HG03565 (cell line): ENCODE measurements around the gene TEX19.
"Not testable (repeated sequence)": the region's sequence is repeated elsewhere in the genome, so short reads cannot be mapped to it uniquely, and the experiment has no call there.

Source experiments
- ATAC-seq: cut with Tn5 transposase; IDR thresholded peaks from one replicate; pipeline ENCODE4 v1.9.1; 2021; ENCODE audit warnings: mild to moderate bottlenecking, moderate library complexity; ENCODE audit not compliant: unreplicated experiment

TEX19 gene

GRCh38 chr17:82353484-82353883, 5.6 kb upstream of the TEX19 start:
- no peak for ATAC-seq

- no peak for ATAC-seq
Measured at GRCh38 chr17:82354804-82355308, 4.2 kb upstream of the TEX19 start.

DNA sequence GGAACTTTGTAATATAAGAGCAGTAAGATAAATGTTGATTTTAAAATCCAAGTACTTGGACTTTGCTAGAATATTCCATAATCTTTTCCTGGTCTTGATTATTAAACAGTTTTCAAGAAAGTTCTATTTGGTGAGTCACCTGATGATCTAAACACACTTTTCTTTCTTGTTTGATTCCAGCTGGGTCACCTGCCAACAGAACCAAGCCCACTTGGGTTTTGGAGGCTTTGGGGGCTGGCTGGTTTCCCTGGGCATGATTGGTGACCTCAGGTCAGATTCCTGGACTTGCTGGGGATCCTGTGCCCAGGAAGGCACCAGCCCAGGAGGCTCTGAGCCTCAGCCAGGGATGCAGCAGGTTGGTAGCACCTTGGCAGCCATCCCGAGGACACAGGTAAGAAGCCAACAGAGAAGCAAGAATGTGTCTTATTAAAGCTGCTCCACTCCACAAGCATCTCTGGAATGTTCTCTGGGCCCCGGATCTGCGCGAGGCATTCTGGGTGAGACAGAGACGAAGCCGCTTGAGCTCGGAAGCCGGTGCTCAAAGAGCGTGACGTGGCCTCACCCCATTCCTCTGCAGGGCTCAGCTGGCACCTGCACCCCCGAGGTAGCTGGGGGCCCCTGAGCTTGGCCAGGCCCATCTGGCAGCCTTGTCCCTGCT, 3.1 kb upstream of the TEX19 start:
- ATAC-seq: no peak

DNA sequence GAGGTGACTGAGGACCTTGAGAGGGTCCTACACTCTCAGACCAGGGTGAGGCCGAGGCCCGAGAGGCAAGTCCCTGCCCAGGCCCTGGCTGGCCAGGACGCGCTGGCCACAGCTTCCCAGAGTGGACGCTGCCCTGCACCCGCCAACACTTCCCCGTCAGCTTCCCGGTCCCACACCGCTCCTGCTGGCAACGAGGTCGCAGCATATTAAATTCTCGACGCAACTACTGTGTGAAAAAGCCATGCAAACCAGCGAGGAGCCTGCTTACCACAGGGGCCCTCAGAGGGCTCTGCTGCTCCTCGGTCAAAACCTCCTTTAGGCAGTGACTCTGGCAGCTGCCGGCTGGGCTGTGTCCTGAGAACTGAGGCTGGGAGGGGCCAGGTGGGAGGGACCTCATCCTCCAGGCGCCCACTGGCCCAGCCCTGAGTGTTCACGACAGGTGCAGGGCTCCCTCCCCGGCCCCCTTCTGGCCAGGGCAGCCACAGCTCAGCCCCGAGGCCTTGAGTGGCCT, 2.1 kb upstream of the TEX19 start:
- no peak for ATAC-seq

DNA sequence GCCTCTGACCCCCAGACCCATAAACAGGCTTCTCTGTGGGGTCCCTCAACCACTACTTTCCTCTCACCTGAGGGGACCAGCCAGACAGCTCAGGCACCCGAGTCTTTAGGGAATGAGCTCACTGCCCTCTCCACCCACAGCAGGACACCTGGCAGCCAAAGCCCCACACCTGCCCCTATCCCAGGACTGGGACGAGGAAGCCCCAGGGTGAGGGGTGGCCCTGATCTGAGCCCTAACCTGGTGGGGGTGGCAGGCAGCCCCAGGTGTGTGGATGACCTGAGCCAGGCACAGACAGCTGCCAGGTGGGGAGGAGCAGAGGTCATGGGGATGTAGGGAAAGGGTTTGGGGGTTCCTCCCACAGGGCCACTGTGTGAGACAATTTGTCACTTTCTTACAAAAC, 1.7 kb upstream of the TEX19 start:
- no peak for ATAC-seq

DNA sequence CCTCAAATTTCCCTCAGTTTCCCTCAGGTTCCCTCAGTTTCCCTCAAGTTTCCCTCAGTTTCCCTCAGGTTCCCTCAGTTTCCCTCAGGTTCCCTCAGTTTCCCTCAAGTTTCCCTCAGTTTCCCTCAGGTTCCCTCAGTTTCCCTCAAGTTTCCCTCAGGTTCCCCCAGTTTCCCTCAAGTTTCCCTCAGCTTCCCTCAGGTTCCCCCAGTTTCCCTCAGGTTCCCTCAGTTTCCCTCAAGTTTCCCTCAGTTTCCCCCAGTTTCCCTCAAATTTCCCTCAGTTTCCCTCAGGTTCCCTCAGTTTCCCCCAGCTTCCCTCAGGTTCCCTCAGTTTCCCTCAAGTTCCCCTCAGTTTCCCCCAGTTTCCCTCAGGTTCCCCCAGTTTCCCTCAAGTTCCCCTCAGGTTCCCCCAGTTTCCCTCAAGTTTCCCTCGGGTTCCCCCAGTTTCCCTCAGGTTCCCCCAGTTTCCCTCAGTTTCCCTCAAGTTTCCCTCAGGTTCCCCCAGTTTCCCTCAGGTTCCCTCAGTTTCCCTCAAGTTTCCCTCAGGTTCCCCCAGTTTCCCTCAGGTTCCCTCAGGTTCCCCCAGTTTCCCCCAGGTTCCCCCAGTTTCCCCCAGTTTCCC, 516 bp downstream of the TEX19 start:
- ATAC-seq: not testable (repeated sequence)

GRCh38 chr17:82361885-82362633, 3.0 kb downstream of the TEX19 start:
- no peak for ATAC-seq

GRCh38 chr17:82365606-82366295, 6.7 kb downstream of the TEX19 start:
- ATAC-seq: no peak

- no peak for ATAC-seq
Measured at GRCh38 chr17:82366749-82367148, 7.7 kb downstream of the TEX19 start.

DNA sequence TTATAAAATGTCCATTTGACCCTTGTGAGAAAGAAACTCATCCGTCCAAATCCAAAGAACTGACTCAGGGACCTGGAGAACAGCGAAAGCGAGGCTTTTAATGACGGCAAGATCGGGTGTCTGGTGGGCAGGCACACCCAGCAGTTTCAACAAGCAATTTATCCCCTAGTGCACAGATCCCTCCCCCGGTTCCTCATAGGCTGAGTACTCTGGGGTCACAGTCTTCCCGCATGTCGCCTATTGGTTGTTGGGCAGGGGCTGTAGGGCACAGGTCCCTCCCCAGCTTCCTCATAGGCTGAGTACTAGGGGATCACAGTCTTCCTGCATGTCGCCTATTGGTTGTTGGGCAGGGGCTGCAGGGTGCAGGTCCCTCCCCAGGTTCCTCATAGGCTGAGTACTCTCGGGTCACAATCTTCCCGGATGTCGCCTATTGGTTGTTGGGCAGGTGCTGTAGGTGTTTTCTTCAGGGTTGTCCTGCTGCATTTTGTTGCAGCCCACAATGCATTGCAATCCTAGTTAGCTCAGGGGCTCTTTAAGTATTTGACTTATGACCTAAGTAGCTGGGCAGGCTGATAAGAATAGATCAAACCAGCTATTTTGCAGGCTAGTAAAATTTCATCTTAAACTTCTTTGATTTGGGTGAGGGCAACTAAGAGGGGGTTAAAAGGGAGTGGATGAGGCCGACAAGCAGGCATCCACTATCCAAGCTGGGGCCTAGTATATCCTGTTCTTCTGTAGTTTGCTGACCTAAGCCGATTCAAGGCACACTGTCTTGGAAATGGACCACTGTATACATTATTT, 8.9 kb downstream of the TEX19 start:
- ATAC-seq: no peak

GRCh38 chr17:82369211-82369610, 10.2 kb downstream of the TEX19 start:
- ATAC-seq: no peak

DNA sequence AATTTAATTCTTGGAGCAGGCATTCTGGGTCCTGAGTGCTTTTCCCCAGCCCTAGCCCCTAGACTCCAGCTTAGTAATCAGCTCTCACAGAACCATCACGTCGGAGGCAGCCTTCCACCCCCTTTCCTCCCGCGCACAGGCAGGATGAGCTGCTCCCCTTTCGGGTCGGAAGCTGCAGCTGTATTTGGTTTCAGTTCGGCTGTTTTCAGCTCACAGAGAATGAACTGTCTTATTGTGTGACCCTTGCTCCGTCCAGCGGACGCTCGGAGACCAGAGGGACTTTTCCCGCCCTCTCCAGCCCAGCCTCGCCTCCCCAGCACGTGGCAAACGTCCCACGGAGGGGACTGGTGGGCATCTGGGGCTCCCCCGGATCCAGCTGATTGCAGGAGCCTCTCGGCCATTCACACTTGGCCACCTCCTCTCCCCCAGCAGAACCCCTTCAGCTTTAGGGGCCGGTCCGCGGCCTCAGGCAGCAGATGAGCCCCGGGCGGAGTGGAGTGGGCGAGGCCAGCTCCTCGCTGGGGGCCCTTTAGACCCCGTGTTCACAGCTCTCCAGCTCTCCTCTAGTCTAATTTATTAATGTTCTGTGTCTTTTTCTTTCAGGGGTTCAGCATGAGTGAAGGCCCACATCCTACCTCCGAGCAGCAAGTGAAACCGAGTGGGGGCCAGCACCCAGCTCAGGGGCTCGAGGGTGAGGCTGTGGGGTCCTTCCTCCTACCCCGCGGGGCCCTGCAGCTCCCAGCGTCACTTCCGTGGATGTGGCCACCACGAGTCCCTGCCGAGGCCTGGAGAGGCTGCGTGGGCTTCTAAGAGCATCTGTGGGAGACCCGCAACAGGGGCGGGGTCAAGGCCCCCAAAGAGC, 11.7 kb downstream of the TEX19 start:
- ATAC-seq: no peak

DNA sequence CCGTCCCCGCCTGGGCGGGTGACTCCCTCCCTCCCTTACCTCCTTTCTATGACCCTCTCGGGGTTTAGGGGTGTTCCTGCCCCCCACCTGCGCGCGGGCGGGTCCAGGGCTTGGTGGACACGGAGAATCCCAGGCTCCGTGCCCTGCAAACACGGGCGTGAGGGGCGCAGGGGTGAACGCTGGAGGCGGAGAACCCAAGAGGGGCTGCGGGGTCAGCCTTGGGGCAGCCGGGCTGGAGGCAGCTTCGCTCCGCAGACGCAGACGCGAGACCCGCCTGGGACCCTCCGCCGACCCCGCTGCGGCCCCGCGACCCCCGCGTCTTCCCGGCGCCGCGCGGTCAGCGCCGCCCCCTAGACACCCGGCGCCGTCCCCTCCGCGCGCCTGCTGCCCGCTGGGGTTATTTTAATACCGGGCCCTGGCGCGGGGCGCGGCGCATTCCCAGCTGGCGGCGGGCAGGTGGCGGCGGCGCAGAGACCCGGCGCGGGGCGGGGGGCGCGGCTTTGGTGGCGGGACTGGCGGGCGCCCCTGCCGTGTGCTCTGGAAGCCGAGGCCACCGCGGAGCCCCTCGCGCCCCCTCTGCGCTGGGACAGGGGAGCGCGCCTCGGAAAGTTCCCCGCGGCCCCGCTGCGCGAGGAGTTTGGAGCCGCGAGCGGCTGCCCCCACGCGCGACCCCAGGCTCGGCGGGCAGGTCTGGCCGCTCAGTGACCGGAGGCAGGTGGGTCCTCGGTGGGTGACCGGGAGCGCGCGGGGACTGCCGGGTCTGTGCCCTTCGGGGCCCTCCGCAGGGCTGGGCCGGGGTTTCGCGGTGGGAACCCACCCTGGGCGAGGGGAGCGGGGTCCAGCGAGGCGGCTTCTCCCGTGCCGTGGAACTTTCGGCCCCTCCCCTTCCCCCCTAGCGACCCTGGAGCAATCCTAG, 12.5 kb downstream of the TEX19 start, which contains the start of gene UTS2R:
Gene UTS2R, plus strand, starts transcription at position 433 of the 916 bp plus-strand sequence. CDS start 2,560 bp downstream, outside the sequence.
- ATAC-seq: no peak

GRCh38 chr17:82372249-82373071, 13.4 kb downstream of the TEX19 start:
- ATAC-seq: no peak

DNA sequence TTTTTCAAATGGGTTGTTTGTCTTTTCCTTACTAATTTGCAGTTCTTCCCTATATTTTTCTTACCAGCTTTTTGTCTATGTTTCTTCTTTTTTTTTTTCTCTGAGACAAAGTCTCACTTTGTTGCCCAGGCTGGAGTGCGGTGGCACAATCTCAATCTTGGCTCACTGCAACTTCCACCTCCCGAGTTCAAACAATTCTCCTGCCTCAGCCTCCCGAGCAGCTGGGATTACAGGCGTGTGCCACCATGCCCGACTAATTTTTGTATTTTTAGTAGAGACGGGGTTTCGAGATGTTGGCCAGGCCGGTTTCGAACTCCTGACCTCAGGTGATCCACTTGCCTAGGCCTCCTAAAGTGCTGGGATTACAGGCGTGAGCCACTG, 14.0 kb downstream of the TEX19 start:
- ATAC-seq: not testable (repeated sequence)

DNA sequence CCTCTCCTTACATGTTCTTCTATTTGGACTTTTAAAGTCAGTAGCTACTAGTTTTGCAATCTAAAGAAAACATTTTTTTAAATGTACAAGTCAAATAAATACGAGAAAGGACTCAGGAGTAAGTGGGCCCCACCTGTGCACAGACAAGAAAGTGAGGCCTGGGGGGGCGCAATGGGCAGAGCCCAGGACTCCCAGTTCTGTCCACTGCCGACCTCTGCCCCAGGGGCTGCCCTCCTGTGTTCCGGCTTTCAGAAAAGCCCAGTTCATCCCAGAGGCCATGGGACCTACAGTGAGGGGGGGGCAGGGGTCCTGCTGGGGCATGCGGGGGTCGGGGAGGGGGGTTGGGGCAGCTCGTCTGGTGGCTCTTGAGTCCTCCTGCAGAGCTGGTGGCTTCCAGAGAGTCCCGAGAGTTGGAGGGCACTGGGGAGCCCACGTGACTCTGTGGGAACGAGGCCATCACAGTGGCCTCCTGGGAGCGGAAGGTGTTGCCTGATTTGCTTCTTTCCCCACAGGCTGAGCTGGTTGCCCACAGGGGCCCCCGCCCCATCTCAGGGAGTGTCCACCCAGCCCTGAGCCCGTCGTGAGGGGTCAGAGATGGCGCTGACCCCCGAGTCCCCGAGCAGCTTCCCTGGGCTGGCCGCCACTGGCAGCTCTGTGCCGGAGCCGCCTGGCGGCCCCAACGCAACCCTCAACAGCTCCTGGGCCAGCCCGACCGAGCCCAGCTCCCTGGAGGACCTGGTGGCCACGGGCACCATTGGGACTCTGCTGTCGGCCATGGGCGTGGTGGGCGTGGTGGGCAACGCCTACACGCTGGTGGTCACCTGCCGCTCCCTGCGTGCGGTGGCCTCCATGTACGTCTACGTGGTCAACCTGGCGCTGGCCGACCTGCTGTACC, 14.9 kb downstream of the TEX19 start:
- ATAC-seq: no peak
